K562 (cell line): Measurements from ENCODE around the gene MGAT1.

Experiments used
- CREM ChIP-seq: IDR thresholded peaks from 2 replicates; pipeline ENCODE4 v1.6.1; 2014; ENCODE audit warnings: antibody characterized with exemption, low read depth
- EZH2 ChIP-seq: IDR thresholded peaks from 2 replicates; pipeline ENCODE4 v1.6.1; 2012; ENCODE audit warnings: low read depth, mild to moderate bottlenecking, inconsistent platforms, low read length, borderline replicate concordance
- GTF2B ChIP-seq: IDR thresholded peaks from 2 replicates; pipeline ENCODE4 v1.6.1; 2011; ENCODE audit not compliant: insufficient read length; ENCODE audit errors: extremely low read depth
- HDAC1 ChIP-seq, 2 experiments: fragments of 450-650 bp; IDR thresholded peaks; 2 replicates each; pipeline ENCODE4 v1.6.1; 2016 to 2017; ENCODE audit warnings: inconsistent platforms in 1 of 2, mild to moderate bottlenecking in 1 of 2, moderate library complexity in 1 of 2
- MAX ChIP-seq: sonication (generic); formaldehyde crosslinking; IDR thresholded peaks from 2 replicates; pipeline ENCODE4 v1.9.0; 2022; ENCODE audit warnings: mild to moderate bottlenecking, missing genetic modification reagents
- RAD21 ChIP-seq, 2 experiments: fragments of 250-450 bp in 1 of 2; fragments of 450-650 bp in 1 of 2; sonication (Bioruptor Pico) in 1 of 2; formaldehyde crosslinking in 1 of 2; IDR thresholded peaks in 1 of 2; conservative IDR thresholded peaks in 1 of 2; 2 replicates each; pipeline versions ENCODE4 v1.4.0 to v1.8.0; 2020 to 2022; ENCODE audit warnings: mild to moderate bottlenecking in 2 of 2, moderate library complexity in 1 of 2
- USF1 ChIP-seq: sonication (generic); formaldehyde crosslinking; IDR thresholded peaks from 2 replicates; pipeline ENCODE4 v1.9.0; 2022; ENCODE audit warnings: mild to moderate bottlenecking, missing genetic modification reagents
- ZBTB2 ChIP-seq: fragments of 450-650 bp; IDR thresholded peaks from 2 replicates; pipeline ENCODE4 v1.6.1; 2016; ENCODE audit warnings: antibody characterized with exemption

GRCh38 chr5:180801596-180802324 lies 846 bp downstream of the MGAT1 start:
- TF ChIP-seq GTF2B (no peak), ZBTB2 (no peak), RAD21 (CRISPR knock-in tag; conservative IDR thresholded peaks at IDR 0.05 in 1 of 2, IDR thresholded peaks at IDR 0.05 in 1 of 2) (no peak), HDAC1 (IDR thresholded peaks at IDR 0.05) (no peak), MAX (no peak), USF1 (CRISPR knock-in tag) (no peak), EZH2 (no peak), CREM (no peak)
